ENCODE results near the gene GJC2. TPM values are rescaled to one million over a fixed set of nuclear protein-coding genes. Genes with fewer than 3 reads are reported as not detected.

GJC2 gene
- total RNA-seq, 2 donors from 2014 or later = 0.95 to 3.6 TPM

GRCh38 chr1:228205526-228206436 lies 56.1 kb downstream of the GJC2 start:
- Histone ChIP-seq H3K27ac (no peak overlapping the region), H3K9me3 (no peaks in the 10 kb centered on the region), H3K36me3 (no peaks in the 10 kb centered on the region), H3K4me1 (ENCODE audit: control insufficient read depth in 1 of 2, low read depth in 2 of 2) (no peaks in the 10 kb centered on the region), H3K27me3 (replicated peaks; ENCODE audit: insufficient read depth) (no peaks in the 10 kb centered on the region), H3K4me3 (no peak overlapping the region)
- no peak for TF ChIP-seq CTCF (IDR thresholded peaks at IDR 0.05)
- ATAC-seq (ENCODE audit: insufficient number of reproducible peaks, low FRiP score, low read depth) (no peak), DNase-seq (ENCODE audit: low spot score) (no peak)

- no peak overlapping the region for H3K4me3 ChIP-seq
- no peaks in the 10 kb centered on the region for H3K36me3 ChIP-seq
- no peak for TF ChIP-seq CTCF (IDR thresholded peaks at IDR 0.05)
- H3K27me3 ChIP-seq (replicated peaks; ENCODE audit: insufficient read depth) = no peaks in the 10 kb centered on the region
- ATAC-seq (ENCODE audit: insufficient number of reproducible peaks, low FRiP score, low read depth) (no peak), DNase-seq (ENCODE audit: low spot score) (no peak)
- no peaks in the 10 kb centered on the region for H3K9me3 ChIP-seq
- H3K27ac ChIP-seq = no peak overlapping the region
- H3K4me1 ChIP-seq (ENCODE audit: control insufficient read depth in 1 of 2, low read depth in 2 of 2) = no peaks in the 10 kb centered on the region
Measured at GRCh38 chr1:228206582-228207351, 57.0 kb downstream of the GJC2 start.

DNA sequence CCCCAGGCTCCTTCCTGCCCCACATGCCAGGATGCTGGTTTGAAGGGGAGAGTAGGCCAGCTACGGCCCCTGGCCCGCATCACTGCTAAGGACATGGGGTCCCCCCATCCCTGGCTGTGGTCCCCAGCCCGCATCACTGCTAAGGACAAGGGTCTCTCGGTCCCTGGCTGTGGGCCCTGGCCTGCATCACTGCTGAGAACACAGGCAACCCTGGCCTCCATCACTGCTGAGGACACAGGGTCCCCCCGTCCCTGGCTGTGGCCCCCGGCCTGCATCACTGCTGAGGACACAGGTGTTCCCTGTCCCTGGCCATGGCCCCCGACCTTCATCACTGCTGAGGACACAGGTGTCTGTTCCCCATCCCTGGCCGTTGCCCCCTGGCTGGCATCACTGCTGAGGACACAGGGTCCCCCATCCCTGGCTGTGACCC lies 57.7 kb downstream of the GJC2 start:
- DNase-seq (ENCODE audit: low spot score) (no peak), ATAC-seq (ENCODE audit: insufficient number of reproducible peaks, low FRiP score, low read depth) (no peak)
- Histone ChIP-seq H3K4me3 (no peak overlapping the region), H3K4me1 (ENCODE audit: control insufficient read depth in 1 of 2, low read depth in 2 of 2) (no peaks in the 10 kb centered on the region), H3K27me3 (replicated peaks; ENCODE audit: insufficient read depth) (no peaks in the 10 kb centered on the region), H3K9me3 (no peaks in the 10 kb centered on the region), H3K36me3 (no peaks in the 10 kb centered on the region), H3K27ac (no peak overlapping the region)
- no peak for TF ChIP-seq CTCF (IDR thresholded peaks at IDR 0.05)

DNA sequence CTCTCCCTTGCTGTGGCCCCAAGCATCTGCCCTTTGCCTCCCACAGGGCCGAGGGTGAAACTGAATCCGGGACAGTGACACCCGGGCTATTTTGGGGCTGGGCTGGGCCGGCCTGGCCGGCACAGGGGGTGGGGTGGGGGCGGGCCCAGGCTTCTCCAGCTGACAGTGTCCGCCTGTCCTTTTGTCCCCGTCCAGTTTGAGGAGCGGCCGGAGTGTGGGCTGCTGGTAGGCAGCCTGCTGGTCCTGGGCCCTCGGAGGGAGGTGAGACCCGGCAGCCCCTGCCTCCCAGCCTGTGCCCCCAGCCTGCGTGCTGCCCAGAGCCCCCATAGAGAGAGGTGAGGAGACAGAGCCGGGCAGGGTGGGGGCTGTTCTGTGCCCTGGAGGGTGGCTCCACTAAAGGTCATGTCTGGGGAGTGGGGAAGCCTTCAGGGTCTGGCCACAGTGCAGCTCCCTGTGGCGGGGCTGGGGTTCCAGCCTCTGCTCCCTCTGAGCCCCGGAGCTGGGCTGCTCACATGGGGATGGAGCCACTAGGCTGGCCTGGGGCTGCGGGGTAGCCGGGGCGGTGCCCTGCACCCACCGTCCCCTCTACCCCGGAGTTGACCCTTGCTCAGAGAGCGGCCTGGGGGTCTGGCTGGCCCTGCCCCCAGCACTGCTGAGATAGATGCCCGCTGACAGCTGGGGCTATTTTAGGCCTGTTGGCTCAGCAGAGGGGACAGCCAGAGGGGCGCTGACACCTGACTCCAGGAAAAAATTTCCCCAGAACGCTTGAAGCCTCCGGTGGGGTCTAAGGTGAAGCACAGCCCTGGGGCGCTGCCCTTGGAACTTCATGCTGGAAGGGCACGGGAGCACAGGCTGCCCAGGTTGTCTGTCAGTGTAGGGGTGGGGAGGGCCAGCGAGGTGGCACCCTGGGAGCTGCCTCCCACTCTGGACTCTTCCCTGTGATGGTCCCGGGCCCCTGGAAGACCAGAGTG lies 58.4 kb downstream of the GJC2 start, which contains the start of gene OBSCN:
Gene OBSCN, plus strand, starts transcription at position 194 of the 971 bp plus-strand sequence. CDS start 3,740 bp downstream, outside the sequence.
- no peak for ATAC-seq (ENCODE audit: insufficient number of reproducible peaks, low FRiP score, low read depth)
- H3K27me3 ChIP-seq (replicated peaks; ENCODE audit: insufficient read depth) = no peaks in the 10 kb centered on the region

More for the DNA sequence above, 58.4 kb downstream of the GJC2 start, which contains the start of gene OBSCN:
- Histone ChIP-seq H3K9me3 (no peaks in the 10 kb centered on the region), H3K36me3 (no peaks in the 10 kb centered on the region), H3K4me3 (no peak within 1 kb of the TSS), H3K27ac (no peak within 1 kb of the TSS), H3K4me1 (ENCODE audit: control insufficient read depth in 1 of 2, low read depth in 2 of 2) (peaks cover 2 to 4% of the 10 kb centered on the region in 2 donors)
- TF ChIP-seq CTCF (IDR thresholded peaks at IDR 0.05) = no peak
- no peak for DNase-seq (ENCODE audit: low spot score)

Measured in thoracic aorta (tissue), 2 donors.